HG02642 (cell line): ENCODE data around the gene KDM4B.

Experiments
- ATAC-seq: cut with Tn5 transposase; IDR thresholded peaks from one replicate; pipeline ENCODE4 v1.9.1; 2021; ENCODE audit warnings: mild to moderate bottlenecking; ENCODE audit not compliant: unreplicated experiment, poor library complexity

The KDM4B gene

DNA sequence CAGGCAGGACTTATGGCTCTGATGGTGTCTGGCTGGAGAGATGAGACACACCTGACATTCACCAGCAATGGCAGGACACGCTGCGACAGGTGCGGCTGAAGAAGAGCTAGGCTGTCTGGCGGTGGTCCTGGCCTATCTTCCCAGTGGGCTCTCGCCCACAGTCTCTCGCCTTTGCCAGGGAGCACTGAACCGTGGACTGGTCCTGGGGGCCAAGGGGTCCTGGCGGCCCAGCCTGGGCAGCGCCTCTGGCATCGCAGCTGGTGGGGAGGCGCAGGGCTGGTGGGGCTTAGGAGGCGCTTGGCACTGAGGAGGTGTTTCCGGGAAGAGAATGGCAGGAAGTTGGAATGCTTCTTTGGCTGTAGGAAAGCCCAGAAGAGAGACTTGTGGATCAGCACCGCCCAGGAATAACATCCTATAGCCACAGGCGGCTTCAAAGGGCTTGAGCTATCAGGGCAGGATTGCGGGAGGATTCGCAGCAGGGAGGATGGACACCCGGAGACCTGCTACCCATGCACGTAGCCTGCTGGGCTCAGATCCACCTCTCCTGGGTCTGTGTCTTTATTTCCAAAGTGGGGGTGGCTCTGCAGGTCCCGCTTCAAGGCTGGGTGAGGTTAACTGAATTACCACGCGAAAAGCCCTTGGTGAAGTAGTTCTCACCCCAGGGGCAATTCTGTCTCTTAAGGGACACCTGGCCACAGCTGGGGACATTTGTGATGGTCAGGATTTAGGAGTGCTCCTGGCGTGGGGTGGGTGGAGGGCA, 14.6 kb downstream of the KDM4B start:
- ATAC-seq = no peak

GRCh38 chr19:4984106-4984380, 15.1 kb downstream of the KDM4B start:
- ATAC-seq = no peak

DNA sequence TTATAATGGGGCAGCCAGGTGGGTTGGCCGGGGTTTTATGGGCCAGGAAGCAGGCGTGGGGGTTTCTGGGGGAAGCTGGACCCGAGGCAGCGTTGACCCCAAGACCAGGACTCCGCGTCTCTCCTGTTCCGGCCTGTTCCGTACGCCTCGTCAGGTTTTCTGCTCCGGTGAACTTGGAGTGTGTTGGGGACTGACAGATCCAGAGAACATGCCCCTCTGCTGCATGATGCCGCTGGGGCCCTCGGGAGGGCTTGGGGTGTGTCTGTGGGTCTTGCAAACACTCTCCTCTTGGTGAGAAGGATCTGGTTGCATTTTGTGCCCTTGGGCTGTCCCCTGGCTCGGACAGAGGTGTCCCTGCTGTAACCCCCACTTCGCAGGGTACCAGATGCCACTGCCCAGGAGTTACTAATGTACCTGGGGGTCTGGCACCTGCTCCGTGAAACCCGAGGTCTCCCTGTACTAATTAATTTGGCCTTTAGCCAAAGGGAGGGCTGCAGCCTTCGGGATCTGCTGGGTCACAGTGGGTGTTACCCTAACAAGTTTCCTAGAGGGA, 15.6 kb downstream of the KDM4B start:
- ATAC-seq = no peak

- no peak for ATAC-seq
These were observed 16.7 kb downstream of the KDM4B start for GRCh38 chr19:4985551-4985991.

GRCh38 chr19:4986056-4986455, 17.1 kb downstream of the KDM4B start:
- no peak for ATAC-seq

DNA sequence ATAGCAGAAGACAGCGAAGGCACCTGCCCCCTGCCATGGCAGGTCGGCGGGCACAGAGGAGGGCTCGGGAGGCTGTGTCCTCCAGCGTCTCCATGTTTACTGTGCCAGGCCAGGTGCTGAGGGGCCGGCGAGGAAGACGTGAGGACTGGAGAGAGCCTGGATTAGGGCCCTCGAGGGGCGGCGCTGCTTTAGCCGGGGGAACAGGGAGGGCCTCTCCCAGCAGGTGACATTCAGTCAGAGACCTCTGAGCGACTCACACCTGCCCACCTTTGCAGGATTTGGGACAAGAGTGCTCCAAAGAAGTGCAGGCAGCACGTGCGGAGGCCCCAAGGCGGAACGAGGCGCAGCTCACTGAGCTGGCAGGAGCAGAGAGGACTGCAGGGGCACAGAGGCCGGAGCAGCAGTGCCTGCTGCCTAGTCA, 17.6 kb downstream of the KDM4B start:
- ATAC-seq = no peak

- no peak for ATAC-seq
These were observed 18.3 kb downstream of the KDM4B start for GRCh38 chr19:4987256-4987655.

DNA sequence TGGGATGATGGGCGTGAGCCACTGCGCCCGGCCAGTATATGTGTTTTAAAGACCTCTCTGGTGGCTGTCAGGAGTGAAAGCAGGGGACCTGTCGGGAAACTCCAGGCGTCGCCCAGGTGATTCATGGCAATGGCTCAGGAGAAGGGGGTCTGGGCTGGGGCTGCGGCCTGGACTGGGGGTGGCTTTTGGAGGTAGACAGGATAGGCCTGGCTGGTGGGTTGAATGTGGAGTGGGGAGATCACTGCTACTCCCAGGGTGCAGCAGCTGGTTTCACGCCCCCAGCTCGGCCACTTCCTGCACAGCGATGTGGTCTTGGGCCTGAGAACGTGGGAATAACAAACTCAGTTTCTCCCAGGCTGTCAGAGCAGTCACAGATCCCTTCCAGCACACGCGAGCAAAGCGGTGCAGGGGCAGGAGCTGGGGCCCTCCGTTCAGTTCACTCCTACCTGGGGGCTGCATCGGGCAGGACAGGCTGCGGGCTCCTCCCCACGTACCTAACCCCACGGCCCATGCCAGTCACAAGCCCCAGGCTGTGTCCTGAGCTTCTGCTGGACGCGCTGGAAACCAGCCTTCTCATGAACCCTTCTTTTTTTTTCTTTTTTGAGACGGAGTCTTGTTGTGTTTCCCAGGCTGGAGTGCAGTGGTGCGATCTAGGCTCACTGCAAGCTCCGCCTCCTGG, 18.9 kb downstream of the KDM4B start:
- ATAC-seq = no peak

DNA sequence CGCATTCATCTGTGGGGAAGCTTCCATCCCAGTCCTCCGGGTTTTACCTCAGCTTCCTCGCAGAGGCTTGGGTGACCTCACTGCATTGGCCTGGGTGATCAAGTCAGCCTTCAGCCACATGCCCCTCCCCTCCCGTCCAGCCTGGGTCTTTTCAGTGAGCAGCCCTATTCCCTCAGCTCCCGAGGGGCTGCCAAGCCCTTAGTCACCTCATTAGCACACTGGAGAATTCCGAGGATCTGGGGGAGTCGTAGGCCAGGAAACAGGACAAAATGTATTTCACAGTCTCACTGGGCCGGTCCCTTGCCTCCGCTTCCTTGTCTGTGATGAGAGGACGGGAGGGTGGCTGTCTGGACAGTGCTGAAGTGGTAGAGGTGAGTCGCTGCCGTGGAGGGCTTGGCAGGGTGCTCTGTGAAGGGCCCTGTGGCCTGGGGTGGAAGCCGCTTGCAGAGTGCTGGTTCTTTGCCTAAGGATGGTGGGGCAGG, 19.9 kb downstream of the KDM4B start:
- ATAC-seq = no peak

- ATAC-seq = no peak
These were observed 21.4 kb downstream of the KDM4B start for GRCh38 chr19:4990306-4990705.

- no peak for ATAC-seq
These were observed 22.6 kb downstream of the KDM4B start for GRCh38 chr19:4991538-4991937.

DNA sequence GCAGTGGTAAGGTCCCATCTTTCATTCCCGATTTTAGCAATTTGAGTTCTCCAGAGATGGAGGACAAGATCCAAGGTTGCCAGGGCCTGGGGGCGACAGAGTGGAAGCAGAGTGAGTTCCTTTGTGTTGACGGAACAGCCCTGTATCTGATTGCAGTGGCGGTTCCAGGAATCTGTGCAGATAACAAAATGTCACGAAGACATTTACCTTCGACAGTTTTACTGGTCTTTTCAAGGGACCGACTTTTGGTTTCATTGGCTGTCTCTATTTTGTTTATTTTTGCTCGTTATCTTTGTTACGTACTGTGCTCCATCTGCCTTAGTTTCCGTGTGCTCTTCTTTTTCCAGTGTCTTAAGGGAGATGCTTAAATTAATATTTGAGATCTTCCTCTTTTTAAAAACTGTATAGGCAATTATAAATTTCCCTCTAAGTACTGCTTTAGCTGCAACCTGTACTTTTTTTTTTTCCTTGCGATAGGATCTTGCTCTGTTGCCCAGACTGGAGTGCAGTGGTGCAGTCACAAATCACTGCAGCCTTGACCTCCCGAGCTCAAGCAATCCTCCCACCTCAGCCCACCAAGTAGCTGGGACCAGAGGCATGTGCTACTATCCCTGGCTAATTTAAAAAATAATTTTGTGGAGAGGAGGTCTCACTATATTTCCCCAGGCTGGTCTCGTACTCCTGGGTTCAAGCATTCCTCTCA, 23.2 kb downstream of the KDM4B start:
- ATAC-seq = no peak

DNA sequence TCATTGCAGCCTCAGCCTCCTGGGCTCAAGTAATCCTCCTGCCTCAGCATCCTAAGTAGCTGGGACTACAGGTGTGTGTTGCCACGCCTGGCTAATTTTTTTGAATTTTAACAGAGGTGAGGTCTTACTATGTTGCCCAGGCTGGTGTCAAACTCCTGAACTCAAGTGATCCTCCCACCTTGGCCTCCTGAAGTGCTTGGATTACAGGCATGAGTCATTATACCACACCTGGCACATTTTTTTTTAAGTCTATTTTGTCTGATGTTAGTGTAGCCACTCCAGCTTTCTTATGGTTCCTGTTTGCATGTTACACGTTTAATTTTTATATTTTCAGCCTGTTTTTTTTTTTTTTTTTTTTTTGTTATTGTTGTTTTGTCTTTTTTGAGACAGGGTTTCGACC, 24.8 kb downstream of the KDM4B start:
- ATAC-seq = no peak

- no peak for ATAC-seq
These were observed 27.8 kb downstream of the KDM4B start for GRCh38 chr19:4996701-4997100.

GRCh38 chr19:4997297-4997696, 28.4 kb downstream of the KDM4B start:
- ATAC-seq = no peak

DNA sequence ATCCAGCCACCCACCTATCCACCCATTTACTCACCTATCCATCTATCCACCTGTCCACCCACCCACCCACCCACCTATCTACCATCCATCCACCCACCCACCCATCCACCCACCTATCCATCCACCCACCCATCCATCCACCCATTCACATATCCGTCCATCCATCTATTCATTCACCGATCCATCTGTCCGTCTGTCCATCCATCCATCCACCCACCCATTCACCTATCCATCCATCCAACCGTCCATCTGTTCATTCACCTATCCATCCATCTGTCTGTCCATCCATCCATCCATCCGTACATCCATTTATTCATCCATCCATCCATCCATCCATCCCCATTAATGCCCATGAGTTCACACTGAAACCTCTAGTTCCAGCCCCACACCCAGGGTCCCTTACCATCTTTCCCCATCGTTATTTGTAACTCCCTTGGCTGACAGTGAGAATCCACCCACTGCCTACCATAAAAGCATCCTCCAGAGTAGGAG, 31.3 kb downstream of the KDM4B start:
- no peak for ATAC-seq

DNA sequence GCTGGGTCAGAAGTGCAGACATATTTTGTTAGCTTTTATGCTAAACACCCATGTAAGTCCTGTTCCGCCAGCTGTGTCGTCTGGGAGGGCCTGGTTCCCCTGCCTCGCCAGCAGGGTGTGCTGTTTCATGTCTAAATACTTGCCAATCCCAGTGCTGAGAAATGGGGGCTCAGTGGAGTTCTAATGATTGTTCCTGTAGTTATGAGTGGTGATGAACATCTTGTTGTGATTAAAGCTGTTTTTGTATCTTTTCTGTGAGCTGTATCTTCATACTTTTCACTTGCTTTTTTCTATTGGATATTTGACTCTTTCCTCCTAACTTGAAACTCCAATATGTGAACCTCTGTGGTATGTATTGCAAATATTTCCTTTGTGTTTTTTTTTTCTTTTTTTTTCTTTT, 32.7 kb downstream of the KDM4B start:
- no peak for ATAC-seq

GRCh38 chr19:5002143-5002542, 33.2 kb downstream of the KDM4B start:
- no peak for ATAC-seq

DNA sequence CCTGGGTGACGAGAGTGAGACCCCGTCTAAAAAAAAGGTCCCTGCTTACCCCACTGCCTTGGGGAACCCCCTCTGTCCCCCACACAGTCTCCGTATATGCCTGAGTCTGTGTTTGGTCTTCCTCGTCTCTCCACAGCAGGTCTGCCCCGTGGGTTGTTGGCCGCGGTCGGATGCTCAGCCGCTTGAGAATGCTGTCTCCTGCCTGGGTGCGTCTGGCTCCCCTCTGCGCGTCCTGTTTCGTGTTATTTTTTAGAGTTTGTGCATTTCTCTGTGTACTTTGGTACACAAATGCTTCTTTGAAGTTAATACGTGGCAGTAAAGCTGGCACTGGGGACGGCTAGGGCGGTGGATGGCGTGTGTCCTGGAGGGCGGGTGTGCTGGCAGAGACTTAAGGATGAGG, 34.9 kb downstream of the KDM4B start:
- no peak for ATAC-seq

DNA sequence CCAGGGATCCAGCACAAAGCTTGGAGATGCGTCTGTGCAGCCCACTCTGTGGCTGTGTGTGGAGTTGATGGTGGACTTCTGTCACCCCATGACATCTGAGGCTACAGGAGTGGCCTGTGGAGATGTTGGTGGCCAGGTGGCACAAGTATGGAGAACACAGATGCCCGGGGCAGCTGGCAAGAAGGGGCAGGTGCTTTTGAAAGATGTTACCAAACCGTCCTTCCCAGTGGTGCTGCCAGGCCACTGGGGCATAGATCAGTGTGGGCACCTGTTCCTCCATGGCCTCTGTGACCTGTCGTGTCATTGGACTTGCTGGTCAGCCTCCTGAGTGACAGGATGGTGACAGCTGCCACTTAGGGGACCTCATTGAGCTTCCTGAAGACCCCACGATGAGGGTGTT, 36.2 kb downstream of the KDM4B start:
- ATAC-seq = no peak

GRCh38 chr19:5006201-5006600, 37.3 kb downstream of the KDM4B start:
- no peak for ATAC-seq
